HG02763 (cell line): ENCODE data around the gene INTS2.
"Not testable (repeated sequence)": the region's sequence is repeated elsewhere in the genome, so short reads cannot be mapped to it uniquely, and the experiment has no call there.

ENCODE experiments used
- ATAC-seq: cut with Tn5 transposase; IDR thresholded peaks from one replicate; pipeline ENCODE4 v1.9.1; 2021; ENCODE audit warnings: mild to moderate bottlenecking, moderate library complexity; ENCODE audit not compliant: unreplicated experiment

Gene INTS2

GRCh38 chr17:61927208-61928100 is at the start of gene INTS2:
Gene INTS2, minus strand, starts transcription at chr17:61927982. Its CDS starts 1,338 bp downstream, at chr17:61926644.
- ATAC-seq = peak; percentile 81

- ATAC-seq = no peak
Observed at GRCh38 chr17:61974115-61974514, 46.3 kb upstream of the INTS2 start.

GRCh38 chr17:61972311-61972710 is 44.5 kb upstream of the INTS2 start:
- no peak for ATAC-seq

GRCh38 chr17:61970030-61970429 is 42.2 kb upstream of the INTS2 start:
- no peak for ATAC-seq

GRCh38 chr17:61968757-61969156 is 41.0 kb upstream of the INTS2 start:
- no peak for ATAC-seq

GRCh38 chr17:61967729-61968128 is 39.9 kb upstream of the INTS2 start:
- no peak for ATAC-seq

GRCh38 chr17:61966191-61966590 is 38.4 kb upstream of the INTS2 start:
- no peak for ATAC-seq

GRCh38 chr17:61955619-61956018 is 27.8 kb upstream of the INTS2 start:
- no peak for ATAC-seq

- no peak for ATAC-seq
Observed at GRCh38 chr17:61947367-61948078, 19.7 kb upstream of the INTS2 start.

- no peak for ATAC-seq
Observed at GRCh38 chr17:61946359-61946758, 18.6 kb upstream of the INTS2 start.

GRCh38 chr17:61943117-61943516 is 15.3 kb upstream of the INTS2 start:
- ATAC-seq = no peak

- no peak for ATAC-seq
Observed at GRCh38 chr17:61942085-61942484, 14.3 kb upstream of the INTS2 start.

- ATAC-seq = no peak
Observed at GRCh38 chr17:61928101-61928436, 287 bp upstream of the INTS2 start.

GRCh38 chr17:61926826-61927207 is 965 bp downstream of the INTS2 start:
- no peak for ATAC-seq

- ATAC-seq = not testable (repeated sequence)
Observed at GRCh38 chr17:61915162-61915561, 12.6 kb downstream of the INTS2 start.

- ATAC-seq = no peak
Observed at GRCh38 chr17:61908292-61909037, 19.3 kb downstream of the INTS2 start.

- ATAC-seq = no peak
Observed at GRCh38 chr17:61907361-61907760, 20.4 kb downstream of the INTS2 start.

- peak; percentile 60 for ATAC-seq
Observed at GRCh38 chr17:61904094-61904710, 23.6 kb downstream of the INTS2 start.

- no peak for ATAC-seq
Observed at GRCh38 chr17:61903251-61903650, 24.5 kb downstream of the INTS2 start.

GRCh38 chr17:61897548-61898180 is 30.1 kb downstream of the INTS2 start:
- ATAC-seq = no peak

- no peak for ATAC-seq
Observed at GRCh38 chr17:61895391-61895790, 32.4 kb downstream of the INTS2 start.
